ENCODE measurements around the gene STRA8. TPM values are rescaled to one million over a fixed set of nuclear protein-coding genes. Genes with fewer than 3 reads are reported as not detected.

Gene STRA8
- total and polyA plus RNA-seq, 7 donors: not detected

- no peak for ATAC-seq
- 95 to 97% (median 96%) methylated on average over 6 of the region's 6 CpGs for WGBS, 3 donors
- no peaks in the 10 kb centered on the region for H3K9me3 ChIP-seq
- intact Hi-C loops (cut with DNase I): no loop called here
- no peak for DNase-seq
- H3K27ac ChIP-seq: no peak overlapping the region
- no peak overlapping the region for H3K4me3 ChIP-seq
- H3K4me1 ChIP-seq: peaks cover 14% of the 10 kb centered on the region
- no peak for TF ChIP-seq CTCF (IDR thresholded peaks at IDR 0.05)
- H3K27me3 ChIP-seq (ENCODE audit: insufficient read depth in 3 of 3, low read length in 2 of 3): no peaks in the 10 kb centered on the region
- H3K36me3 ChIP-seq (ENCODE audit: insufficient read depth in 1 of 2, low read depth in 1 of 2): no peaks in the 10 kb centered on the region
Measured at GRCh38 chr7:135259702-135260101, 26.1 kb downstream of the STRA8 start.

GRCh38 chr7:135260470-135260869, 26.8 kb downstream of the STRA8 start:
- no peak for ATAC-seq
- H3K9me3 ChIP-seq: no peaks in the 10 kb centered on the region
- no peak overlapping the region for H3K27ac ChIP-seq
- no peaks in the 10 kb centered on the region for H3K36me3 ChIP-seq (ENCODE audit: insufficient read depth in 1 of 2, low read depth in 1 of 2)
- no peak for TF ChIP-seq CTCF (IDR thresholded peaks at IDR 0.05)
- DNase-seq: no peak
- WGBS, 3 donors: 65 to 82% (median 80%) methylated on average over 2 of the region's 2 CpGs
- no peaks in the 10 kb centered on the region for H3K27me3 ChIP-seq (ENCODE audit: insufficient read depth in 3 of 3, low read length in 2 of 3)
- no peak overlapping the region for H3K4me3 ChIP-seq
- peaks cover 7% of the 10 kb centered on the region for H3K4me1 ChIP-seq
- intact Hi-C loops (cut with DNase I): no loop called here

- no peak overlapping the region for H3K27ac ChIP-seq
- WGBS, 3 donors: 52 to 65% (median 57%) methylated on average over 10 of the region's 10 CpGs
- intact Hi-C loops (cut with DNase I): no loop called here
- no peaks in the 10 kb centered on the region for H3K27me3 ChIP-seq (ENCODE audit: insufficient read depth in 3 of 3, low read length in 2 of 3)
- peaks cover 3% of the 10 kb centered on the region for H3K9me3 ChIP-seq
- no peak overlapping the region for H3K4me3 ChIP-seq
- DNase-seq (no peak), ATAC-seq (no peak)
- no peaks in the 10 kb centered on the region for H3K36me3 ChIP-seq (ENCODE audit: insufficient read depth in 1 of 2, low read depth in 1 of 2)
- H3K4me1 ChIP-seq: peaks cover under 1% of the 10 kb centered on the region
- TF ChIP-seq CTCF (IDR thresholded peaks at IDR 0.05): no peak
Measured at GRCh38 chr7:135260930-135261721, 27.5 kb downstream of the STRA8 start.

- Histone ChIP-seq H3K36me3 (ENCODE audit: insufficient read depth in 1 of 2, low read depth in 1 of 2) (no peaks in the 10 kb centered on the region), H3K27me3 (ENCODE audit: insufficient read depth in 3 of 3, low read length in 2 of 3) (no peaks in the 10 kb centered on the region), H3K4me3 (no peak overlapping the region), H3K4me1 (no peaks in the 10 kb centered on the region), H3K27ac (no peak overlapping the region), H3K9me3 (peaks cover 4% of the 10 kb centered on the region)
- intact Hi-C loops (cut with DNase I): no loop called here
- no peak for DNase-seq
- 73 to 78% (median 75%) methylated on average over 9 of the region's 9 CpGs for WGBS, 3 donors
- no peak for ATAC-seq
- no peak for TF ChIP-seq CTCF (IDR thresholded peaks at IDR 0.05)
Measured at GRCh38 chr7:135262623-135263320, 29.1 kb downstream of the STRA8 start.

Data from psoas muscle (tissue), 8 donors.